Neural crest cell (in vitro differentiated cells): Measurements from ENCODE around the gene ADIPOQ. TPM values are rescaled to one million over a fixed set of nuclear protein-coding genes. Genes with fewer than 3 reads are reported as not detected.
A peak's percentile ranks its signal among the peaks of the same experiment; 100 is the strongest.
"Not testable (repeated sequence)": the region's sequence is repeated elsewhere in the genome, so short reads cannot be mapped to it uniquely, and the experiment has no call there.

Experiments
- DNase-seq: peaks from one replicate; pipeline ENCODE4 v3.0.0; 2021; ENCODE audit warnings: low read depth, mixed read lengths, low spot score
- H3K27ac Mint-ChIP-seq: one replicate; pipeline ENCODE4 v1.8.0; 2021; ENCODE audit warnings: mild to moderate bottlenecking, mixed read lengths; ENCODE audit not compliant: unreplicated experiment
- H3K27me3 Mint-ChIP-seq: 2 replicates; pipeline ENCODE4 v1.8.0; 2021; ENCODE audit warnings: low read depth, mild to moderate bottlenecking, mixed read lengths
- H3K36me3 Mint-ChIP-seq: 2 replicates; pipeline ENCODE4 v1.8.0; 2021; ENCODE audit warnings: low read depth, mild to moderate bottlenecking, mixed read lengths
- H3K4me1 Mint-ChIP-seq: 2 replicates; pipeline ENCODE4 v1.8.0; 2021; ENCODE audit warnings: mixed read lengths
- H3K4me3 Mint-ChIP-seq: one replicate; pipeline ENCODE4 v1.8.0; 2021; ENCODE audit warnings: mild to moderate bottlenecking, mixed read lengths
- H3K9me3 Mint-ChIP-seq: 2 replicates; pipeline ENCODE4 v1.8.0; 2021; ENCODE audit warnings: mixed read lengths
- total RNA-seq: library from RNA; stranded (reverse); gene quantifications from 2 replicates; pipeline ENCODE4 v1.2.1, GENCODE V29; 2021
- TF ChIP-seq, protein P1 (sequence below): fragments of 200-600 bp; sonication (generic); conservative IDR thresholded peaks from 2 replicates; pipeline ENCODE4 v1.5.0; 2021; ENCODE audit warnings: antibody characterized with exemption, mild to moderate bottlenecking

Gene ADIPOQ
- total RNA-seq, 1 donor from 2014 or later: not detected

DNA sequence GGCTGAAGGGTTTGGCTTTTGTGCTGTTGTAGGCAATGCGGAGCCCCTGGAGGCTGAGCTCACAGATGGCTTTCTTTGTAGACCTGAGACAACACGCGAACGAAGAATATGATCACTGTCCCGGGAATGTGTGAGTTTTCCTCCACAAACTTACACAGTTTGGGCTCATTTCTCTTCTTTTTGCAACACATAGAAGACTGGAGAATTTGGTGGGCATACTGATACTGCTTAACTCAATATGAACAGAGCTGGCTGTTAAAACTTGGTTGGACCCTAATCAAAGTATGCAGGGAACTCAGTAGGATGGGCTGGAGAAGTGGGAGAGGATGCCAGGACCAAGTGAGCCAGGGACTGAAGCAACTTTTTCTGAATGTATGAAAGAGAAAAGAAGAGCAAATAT lies 24.0 kb upstream of the ADIPOQ start:
- Mint-ChIP-seq H3K27me3 (peaks cover 6% of the 10 kb centered on the region), H3K4me1 (no peaks in the 10 kb centered on the region), H3K27ac (no peak overlapping the region), H3K4me3 (no peak overlapping the region), H3K9me3 (no peaks in the 10 kb centered on the region), H3K36me3 (no peaks in the 10 kb centered on the region)
- TF ChIP-seq, protein P1, sequence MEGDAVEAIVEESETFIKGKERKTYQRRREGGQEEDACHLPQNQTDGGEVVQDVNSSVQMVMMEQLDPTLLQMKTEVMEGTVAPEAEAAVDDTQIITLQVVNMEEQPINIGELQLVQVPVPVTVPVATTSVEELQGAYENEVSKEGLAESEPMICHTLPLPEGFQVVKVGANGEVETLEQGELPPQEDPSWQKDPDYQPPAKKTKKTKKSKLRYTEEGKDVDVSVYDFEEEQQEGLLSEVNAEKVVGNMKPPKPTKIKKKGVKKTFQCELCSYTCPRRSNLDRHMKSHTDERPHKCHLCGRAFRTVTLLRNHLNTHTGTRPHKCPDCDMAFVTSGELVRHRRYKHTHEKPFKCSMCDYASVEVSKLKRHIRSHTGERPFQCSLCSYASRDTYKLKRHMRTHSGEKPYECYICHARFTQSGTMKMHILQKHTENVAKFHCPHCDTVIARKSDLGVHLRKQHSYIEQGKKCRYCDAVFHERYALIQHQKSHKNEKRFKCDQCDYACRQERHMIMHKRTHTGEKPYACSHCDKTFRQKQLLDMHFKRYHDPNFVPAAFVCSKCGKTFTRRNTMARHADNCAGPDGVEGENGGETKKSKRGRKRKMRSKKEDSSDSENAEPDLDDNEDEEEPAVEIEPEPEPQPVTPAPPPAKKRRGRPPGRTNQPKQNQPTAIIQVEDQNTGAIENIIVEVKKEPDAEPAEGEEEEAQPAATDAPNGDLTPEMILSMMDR: no peak
- DNase-seq: no peak

GRCh38 chr3:186818956-186819355 lies 23.6 kb upstream of the ADIPOQ start:
- DNase-seq: no peak
- Mint-ChIP-seq H3K4me1 (peaks cover 2% of the 10 kb centered on the region), H3K27ac (no peak overlapping the region), H3K27me3 (peaks cover 8% of the 10 kb centered on the region), H3K4me3 (no peak overlapping the region), H3K9me3 (no peaks in the 10 kb centered on the region), H3K36me3 (no peaks in the 10 kb centered on the region)
- TF ChIP-seq, protein P1: no peak

GRCh38 chr3:186821429-186822387 lies 20.8 kb upstream of the ADIPOQ start:
- Mint-ChIP-seq H3K4me1 (peaks cover 27% of the 10 kb centered on the region), H3K27me3 (peaks cover 36% of the 10 kb centered on the region), H3K4me3 (no peak overlapping the region), H3K9me3 (no peaks in the 10 kb centered on the region), H3K27ac (no peak overlapping the region), H3K36me3 (no peaks in the 10 kb centered on the region)
- no peak for DNase-seq
- TF ChIP-seq, protein P1: peak; percentile 81

DNA sequence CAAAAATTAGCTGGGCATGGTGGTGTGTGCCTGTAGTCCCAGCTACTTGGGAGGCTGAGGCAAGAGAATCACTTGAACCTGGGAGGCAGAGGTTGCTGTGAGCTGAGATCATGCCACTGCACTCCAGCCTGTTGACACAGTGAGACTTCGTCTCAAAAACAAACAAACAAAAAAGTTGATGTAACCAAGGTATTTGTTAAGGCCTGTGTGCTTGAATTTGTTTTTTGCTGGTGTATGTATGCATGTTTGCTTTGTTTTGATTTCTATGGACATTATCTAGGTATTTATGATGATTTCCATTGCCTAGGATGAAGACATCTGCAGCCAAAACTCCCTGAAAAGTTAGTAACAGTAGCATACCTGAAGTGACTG lies 20.1 kb upstream of the ADIPOQ start:
- H3K36me3 Mint-ChIP-seq, DNase-seq, H3K27ac Mint-ChIP-seq, H3K9me3 Mint-ChIP-seq: not testable (repeated sequence)
- peak overlapping the region; percentile 34 for H3K4me3 Mint-ChIP-seq
- H3K4me1 Mint-ChIP-seq: peaks cover 27% of the 10 kb centered on the region
- peaks cover 38% of the 10 kb centered on the region for H3K27me3 Mint-ChIP-seq

- no peak for DNase-seq
- TF ChIP-seq, protein P1: no peak
- no peak overlapping the region for H3K4me3 Mint-ChIP-seq
- H3K36me3 Mint-ChIP-seq: no peaks in the 10 kb centered on the region
- peaks cover 27% of the 10 kb centered on the region for H3K4me1 Mint-ChIP-seq
- peaks cover 48% of the 10 kb centered on the region for H3K27me3 Mint-ChIP-seq
- no peak overlapping the region for H3K27ac Mint-ChIP-seq
- no peaks in the 10 kb centered on the region for H3K9me3 Mint-ChIP-seq
Observed at GRCh38 chr3:186823386-186823785, 19.1 kb upstream of the ADIPOQ start.

DNA sequence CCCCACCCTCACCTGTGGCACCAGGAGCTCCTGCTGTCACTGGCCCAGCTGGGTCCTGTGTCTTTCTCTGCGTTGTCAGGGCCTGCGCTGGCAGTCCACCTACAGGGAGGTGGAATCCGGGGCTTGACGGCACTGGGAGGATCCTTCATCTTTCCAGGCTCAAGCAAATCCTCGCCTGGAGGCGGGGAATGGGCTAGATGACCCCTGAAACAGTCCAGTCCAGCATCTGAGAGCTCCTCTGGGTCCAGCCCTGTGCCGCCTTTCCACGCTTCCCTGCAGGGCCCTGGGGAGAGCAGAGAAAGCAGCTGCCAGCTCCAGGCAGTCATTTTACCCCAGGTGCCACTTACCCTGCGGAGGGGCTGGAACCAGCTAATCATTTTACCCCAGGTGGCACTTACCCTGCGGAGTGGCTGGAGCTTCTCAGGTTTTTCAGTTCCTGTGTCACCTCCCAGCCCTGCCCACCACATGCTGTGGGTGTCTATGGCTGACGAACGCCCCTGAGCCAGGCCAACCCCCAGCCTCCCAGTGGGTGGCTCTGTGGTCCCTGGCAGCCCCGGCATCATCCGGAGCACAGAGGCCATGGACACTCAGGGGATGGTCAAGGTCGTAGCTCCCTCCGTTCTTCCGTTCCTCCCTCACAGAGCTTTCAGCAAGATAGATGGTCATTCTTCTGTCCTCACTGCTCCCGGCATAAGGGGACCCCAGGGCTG lies 17.9 kb upstream of the ADIPOQ start:
- H3K9me3 Mint-ChIP-seq: no peaks in the 10 kb centered on the region
- DNase-seq: no peak
- no peak overlapping the region for H3K27ac Mint-ChIP-seq
- H3K36me3 Mint-ChIP-seq: no peaks in the 10 kb centered on the region
- peaks cover 31% of the 10 kb centered on the region for H3K4me1 Mint-ChIP-seq
- TF ChIP-seq, protein P1: no peak
- H3K27me3 Mint-ChIP-seq: peaks cover 60% of the 10 kb centered on the region
- peak overlapping the region; percentile 76 for H3K4me3 Mint-ChIP-seq
